WI38 (cell line): ENCODE measurements around the gene SLC8B1.

Experiments
- H3K4me3 ChIP-seq: 2 replicates; pipeline ENCODE4 v1.5.1; 2011; ENCODE audit warnings: low read depth, mild to moderate bottlenecking, control low read depth, low read length
- CTCF ChIP-seq: IDR thresholded peaks from 2 replicates; pipeline ENCODE4 v1.5.1; 2012; ENCODE audit warnings: low read depth, mild to moderate bottlenecking, control low read depth, low read length

Gene SLC8B1

GRCh38 chr12:113372371-113372770, 37.5 kb upstream of the SLC8B1 start:
- no peak overlapping the region for H3K4me3 ChIP-seq
- TF ChIP-seq CTCF, result no peak

GRCh38 chr12:113371808-113372207, 36.9 kb upstream of the SLC8B1 start:
- no peak for TF ChIP-seq CTCF
- no peak overlapping the region for H3K4me3 ChIP-seq

GRCh38 chr12:113370923-113371682, 36.2 kb upstream of the SLC8B1 start:
- TF ChIP-seq CTCF, result no peak
- no peak overlapping the region for H3K4me3 ChIP-seq

GRCh38 chr12:113369391-113369985, 34.6 kb upstream of the SLC8B1 start:
- TF ChIP-seq CTCF, result no peak
- H3K4me3 ChIP-seq, result no peak overlapping the region

GRCh38 chr12:113368331-113368730, 33.4 kb upstream of the SLC8B1 start:
- TF ChIP-seq CTCF, result no peak

GRCh38 chr12:113366827-113367226, 31.9 kb upstream of the SLC8B1 start:
- H3K4me3 ChIP-seq, result no peak overlapping the region
- no peak for TF ChIP-seq CTCF

More at GRCh38 chr12:113368331-113368730, 33.4 kb upstream of the SLC8B1 start:
- H3K4me3 ChIP-seq, result no peak overlapping the region

GRCh38 chr12:113365639-113366395, 30.9 kb upstream of the SLC8B1 start:
- no peak for TF ChIP-seq CTCF
- no peak overlapping the region for H3K4me3 ChIP-seq
